SK-N-MC (cell line): ENCODE results near the gene KCTD16.

Source experiments
- EZH2 ChIP-seq: fragments of 200-600 bp; sonication (generic); IDR thresholded peaks from one replicate; pipeline ENCODE4 v1.6.1; 2017; ENCODE audit warnings: antibody characterized with exemption
- FOXP2 ChIP-seq: optimal IDR thresholded peaks from 2 replicates; pipeline ENCODE3; 2011; ENCODE audit warnings: mild to moderate bottlenecking, moderate library complexity; ENCODE audit not compliant: insufficient read depth; ENCODE audit errors: extremely low read length, control extremely low read depth
- POLR2AphosphoS5 ChIP-seq: IDR thresholded peaks from 2 replicates; pipeline ENCODE4 v1.6.1; 2012; ENCODE audit warnings: mild to moderate bottlenecking, low read depth, low read length, borderline replicate concordance

GRCh38 chr5:144414202-144415029 is 243.7 kb downstream of the KCTD16 start:
- no peak for TF ChIP-seq EZH2
- TF ChIP-seq POLR2AphosphoS5: no peak
- TF ChIP-seq FOXP2: no peak
